GM23338 (cell line): ENCODE data around the gene FAM168A. TPM values are rescaled to one million over a fixed set of nuclear protein-coding genes. Genes with fewer than 3 reads are reported as not detected.
A peak's percentile ranks its signal among the peaks of the same experiment; 100 is the strongest.

Experiments used
- ATAC-seq: fragments of 200-7000 bp; cut with Tn5 transposase; 3 replicates; pipeline ENCODE4 v1.9.1; 2020
- DNase-seq: peaks from one replicate; pipeline ENCODE4 v3.0.0-alpha.2; 2015; ENCODE audit warnings: low spot score
- H2AFZ ChIP-seq: fragments of 200-600 bp; sonication (generic); 2 replicates; pipeline ENCODE4 v1.8.0; 2016; ENCODE audit warnings: antibody characterized with exemption, mild to moderate bottlenecking, moderate library complexity
- H3F3A ChIP-seq: fragments of 200-600 bp; sonication (generic); replicated peaks from 2 replicates; pipeline ENCODE4 v1.8.0; 2017; ENCODE audit warnings: antibody characterized with exemption, mixed run types, low read depth
- H3K27ac ChIP-seq: fragments of 200-600 bp; sonication (generic); 2 replicates; pipeline ENCODE4 v1.6.1; 2016; ENCODE audit warnings: low read depth
- H3K27me3 ChIP-seq: fragments of 200-600 bp; sonication (generic); 2 replicates; pipeline ENCODE4 v1.8.0; 2016; ENCODE audit warnings: mild to moderate bottlenecking, mixed run types, moderate library complexity; ENCODE audit not compliant: insufficient read depth
- H3K36me3 ChIP-seq: fragments of 200-600 bp; sonication (generic); 2 replicates; pipeline ENCODE4 v1.8.0; 2016; ENCODE audit warnings: mild to moderate bottlenecking; ENCODE audit not compliant: insufficient read depth
- H3K4me1 ChIP-seq: fragments of 200-600 bp; sonication (generic); 2 replicates; pipeline ENCODE4 v1.8.0; 2016; ENCODE audit warnings: mild to moderate bottlenecking, moderate library complexity; ENCODE audit not compliant: insufficient read depth
- H3K4me2 ChIP-seq: fragments of 200-600 bp; sonication (generic); 2 replicates; pipeline ENCODE4 v1.7.1; 2017; ENCODE audit warnings: mixed run types
- H3K4me3 ChIP-seq: fragments of 200-600 bp; sonication (generic); 2 replicates; pipeline ENCODE4 v1.6.1; 2016; ENCODE audit warnings: mixed run types
- H3K79me2 ChIP-seq: fragments of 200-600 bp; sonication (generic); replicated peaks from 2 replicates; pipeline ENCODE4 v1.8.0; 2017; ENCODE audit warnings: mild to moderate bottlenecking; ENCODE audit not compliant: insufficient read depth
- H3K9me2 ChIP-seq: fragments of 200-600 bp; sonication (generic); 2 replicates; pipeline ENCODE4 v1.8.0; 2017; ENCODE audit not compliant: insufficient read depth
- H4K20me1 ChIP-seq: fragments of 200-600 bp; sonication (generic); replicated peaks from 2 replicates; pipeline ENCODE4 v1.8.0; 2017; ENCODE audit warnings: mild to moderate bottlenecking; ENCODE audit not compliant: insufficient read depth
- H3K27ac Mint-ChIP-seq: 2 replicates; pipeline ENCODE4 v1.8.0; 2020; ENCODE audit warnings: inconsistent platforms, mild to moderate bottlenecking, moderate library complexity, mixed read lengths
- H3K27me3 Mint-ChIP-seq: 3 replicates; pipeline ENCODE4 v1.8.0; 2022; ENCODE audit warnings: low read depth, mild to moderate bottlenecking, moderate library complexity, mixed read lengths, inconsistent platforms; ENCODE audit not compliant: insufficient read depth, poor library complexity
- H3K36me3 Mint-ChIP-seq: 3 replicates; pipeline ENCODE4 v1.8.0; 2021; ENCODE audit warnings: low read depth, mild to moderate bottlenecking, inconsistent platforms, moderate library complexity, mixed read lengths
- H3K4me1 Mint-ChIP-seq: 3 replicates; pipeline ENCODE4 v1.8.0; 2020; ENCODE audit warnings: mild to moderate bottlenecking, inconsistent platforms, mixed read lengths
- H3K4me3 Mint-ChIP-seq: 3 replicates; pipeline ENCODE4 v1.8.0; 2021; ENCODE audit warnings: moderate library complexity, mild to moderate bottlenecking, inconsistent platforms, mixed read lengths
- H3K9me3 Mint-ChIP-seq: 3 replicates; pipeline ENCODE4 v1.8.0; 2020; ENCODE audit warnings: moderate library complexity, mild to moderate bottlenecking, inconsistent platforms, mixed read lengths
- CREB1 ChIP-seq: fragments of 250-450 bp; sonication (Bioruptor Pico); IDR thresholded peaks from 2 replicates; pipeline ENCODE4 v1.5.0; 2020; ENCODE audit warnings: low read depth, mild to moderate bottlenecking, moderate library complexity
- EZH2 ChIP-seq: fragments of 200-600 bp; sonication (generic); IDR thresholded peaks from one replicate; pipeline ENCODE4 v1.8.0; 2017; ENCODE audit warnings: antibody characterized with exemption, mild to moderate bottlenecking, low read depth; ENCODE audit not compliant: unreplicated experiment
- NANOG ChIP-seq: IDR thresholded peaks from 2 replicates; pipeline ENCODE4 v1.6.1; 2016; ENCODE audit warnings: antibody characterized with exemption, borderline replicate concordance
- ZNF114 ChIP-seq: fragments of 250-450 bp; sonication (Bioruptor Pico); IDR thresholded peaks from 2 replicates; pipeline ENCODE4 v1.5.0; 2020; ENCODE audit warnings: mild to moderate bottlenecking, moderate library complexity
- ZNF331 ChIP-seq: fragments of 250-450 bp; sonication (Bioruptor Pico); IDR thresholded peaks from 2 replicates; pipeline ENCODE4 v1.5.0; 2020; ENCODE audit warnings: low read depth, mild to moderate bottlenecking, moderate library complexity
- polyA plus RNA-seq: library from polyadenylated mRNA; unstranded; fragments of >200 nt; fragmentation: Nextera tagmentation; extraction: Ambion mirVana; gene quantifications from 2 replicates; pipeline ENCODE4 v1.2.1, GENCODE V29; 2016
- total RNA-seq: library from RNA; depleted of rRNA; stranded (reverse); fragments of >200 nt; shearing (Covaris generic); gene quantifications from 2 replicates; pipeline ENCODE4 v1.2.3, GENCODE V29; 2014
- TF ChIP-seq, protein P1 (sequence below), 2 experiments: fragments of 200-600 bp in 1 of 2; sonication (generic) in 1 of 2; conservative IDR thresholded peaks; 2 replicates each; pipeline versions ENCODE4 v1.5.1 to v1.6.1; 2016 to 2017; ENCODE audit warnings: antibody characterized with exemption in 2 of 2, low read depth in 2 of 2, mild to moderate bottlenecking in 2 of 2, moderate library complexity in 1 of 2
- TF ChIP-seq, protein P2 (sequence below): IDR thresholded peaks from one replicate; pipeline ENCODE4 v1.6.1; 2018; ENCODE audit warnings: antibody characterized with exemption; ENCODE audit not compliant: unreplicated experiment

Gene FAM168A
- total and polyA plus RNA-seq, 2 experiments from 2014 or later, result 8.0 to 20.3 TPM

DNA sequence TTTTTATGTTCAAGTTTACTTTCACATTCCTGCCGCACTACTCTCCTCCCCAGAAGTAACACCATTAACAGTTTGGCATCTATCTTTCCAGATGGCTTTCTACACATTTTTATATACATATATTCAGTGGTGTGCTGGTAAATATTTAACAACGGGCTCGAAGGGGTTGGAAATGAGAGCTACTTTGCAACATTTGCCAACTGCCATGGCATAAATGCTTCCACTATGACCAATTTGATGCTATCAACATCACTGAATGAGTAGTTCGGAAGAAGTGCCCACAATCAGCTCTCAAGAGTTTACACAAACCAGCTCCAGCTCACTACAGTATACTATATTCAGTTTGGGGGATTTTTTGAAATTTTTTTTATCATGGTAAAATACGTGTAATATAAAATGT lies 166.5 kb downstream of the FAM168A start (continued):
- TF ChIP-seq, protein P1, sequence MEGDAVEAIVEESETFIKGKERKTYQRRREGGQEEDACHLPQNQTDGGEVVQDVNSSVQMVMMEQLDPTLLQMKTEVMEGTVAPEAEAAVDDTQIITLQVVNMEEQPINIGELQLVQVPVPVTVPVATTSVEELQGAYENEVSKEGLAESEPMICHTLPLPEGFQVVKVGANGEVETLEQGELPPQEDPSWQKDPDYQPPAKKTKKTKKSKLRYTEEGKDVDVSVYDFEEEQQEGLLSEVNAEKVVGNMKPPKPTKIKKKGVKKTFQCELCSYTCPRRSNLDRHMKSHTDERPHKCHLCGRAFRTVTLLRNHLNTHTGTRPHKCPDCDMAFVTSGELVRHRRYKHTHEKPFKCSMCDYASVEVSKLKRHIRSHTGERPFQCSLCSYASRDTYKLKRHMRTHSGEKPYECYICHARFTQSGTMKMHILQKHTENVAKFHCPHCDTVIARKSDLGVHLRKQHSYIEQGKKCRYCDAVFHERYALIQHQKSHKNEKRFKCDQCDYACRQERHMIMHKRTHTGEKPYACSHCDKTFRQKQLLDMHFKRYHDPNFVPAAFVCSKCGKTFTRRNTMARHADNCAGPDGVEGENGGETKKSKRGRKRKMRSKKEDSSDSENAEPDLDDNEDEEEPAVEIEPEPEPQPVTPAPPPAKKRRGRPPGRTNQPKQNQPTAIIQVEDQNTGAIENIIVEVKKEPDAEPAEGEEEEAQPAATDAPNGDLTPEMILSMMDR (conservative IDR thresholded peaks at IDR 0.05; ENCODE audit: low read depth in 2 of 2), result no peak
- no peak for TF ChIP-seq NANOG

GRCh38 chr11:73430326-73430725 lies 167.6 kb downstream of the FAM168A start:
- TF ChIP-seq EZH2 (no peak), CREB1 (CRISPR knock-in tag) (no peak), ZNF114 (CRISPR knock-in tag) (no peak), ZNF331 (no peak)
- TF ChIP-seq, protein P1 (conservative IDR thresholded peaks at IDR 0.05; ENCODE audit: low read depth in 2 of 2), result no peak
- TF ChIP-seq, protein P2, sequence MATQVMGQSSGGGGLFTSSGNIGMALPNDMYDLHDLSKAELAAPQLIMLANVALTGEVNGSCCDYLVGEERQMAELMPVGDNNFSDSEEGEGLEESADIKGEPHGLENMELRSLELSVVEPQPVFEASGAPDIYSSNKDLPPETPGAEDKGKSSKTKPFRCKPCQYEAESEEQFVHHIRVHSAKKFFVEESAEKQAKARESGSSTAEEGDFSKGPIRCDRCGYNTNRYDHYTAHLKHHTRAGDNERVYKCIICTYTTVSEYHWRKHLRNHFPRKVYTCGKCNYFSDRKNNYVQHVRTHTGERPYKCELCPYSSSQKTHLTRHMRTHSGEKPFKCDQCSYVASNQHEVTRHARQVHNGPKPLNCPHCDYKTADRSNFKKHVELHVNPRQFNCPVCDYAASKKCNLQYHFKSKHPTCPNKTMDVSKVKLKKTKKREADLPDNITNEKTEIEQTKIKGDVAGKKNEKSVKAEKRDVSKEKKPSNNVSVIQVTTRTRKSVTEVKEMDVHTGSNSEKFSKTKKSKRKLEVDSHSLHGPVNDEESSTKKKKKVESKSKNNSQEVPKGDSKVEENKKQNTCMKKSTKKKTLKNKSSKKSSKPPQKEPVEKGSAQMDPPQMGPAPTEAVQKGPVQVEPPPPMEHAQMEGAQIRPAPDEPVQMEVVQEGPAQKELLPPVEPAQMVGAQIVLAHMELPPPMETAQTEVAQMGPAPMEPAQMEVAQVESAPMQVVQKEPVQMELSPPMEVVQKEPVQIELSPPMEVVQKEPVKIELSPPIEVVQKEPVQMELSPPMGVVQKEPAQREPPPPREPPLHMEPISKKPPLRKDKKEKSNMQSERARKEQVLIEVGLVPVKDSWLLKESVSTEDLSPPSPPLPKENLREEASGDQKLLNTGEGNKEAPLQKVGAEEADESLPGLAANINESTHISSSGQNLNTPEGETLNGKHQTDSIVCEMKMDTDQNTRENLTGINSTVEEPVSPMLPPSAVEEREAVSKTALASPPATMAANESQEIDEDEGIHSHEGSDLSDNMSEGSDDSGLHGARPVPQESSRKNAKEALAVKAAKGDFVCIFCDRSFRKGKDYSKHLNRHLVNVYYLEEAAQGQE, result no peak
- no peaks in the 10 kb centered on the region for H3K4me1 ChIP-seq
- no peaks in the 10 kb centered on the region for H3K9me2 ChIP-seq
- DNase-seq (no peak), ATAC-seq (no peak)
- no peak overlapping the region for H3K27ac ChIP-seq
- no peak overlapping the region for H3K4me3 Mint-ChIP-seq
- H3K27me3 ChIP-seq, result no peaks in the 10 kb centered on the region
- H4K20me1 ChIP-seq, result no peaks in the 10 kb centered on the region; the same call in 1 of the 2 replicates
- no peaks in the 10 kb centered on the region for H3K36me3 Mint-ChIP-seq
- no peaks in the 10 kb centered on the region for H3F3A ChIP-seq
- H3K27me3 Mint-ChIP-seq, result peaks cover 1% of the 10 kb centered on the region
- H3K79me2 ChIP-seq, result no peaks in the 10 kb centered on the region
- H3K4me1 Mint-ChIP-seq, result peaks cover 3% of the 10 kb centered on the region
- H2AFZ ChIP-seq, result no peak overlapping the region
- no peak overlapping the region for H3K4me3 ChIP-seq
- no peaks in the 10 kb centered on the region for H3K9me3 Mint-ChIP-seq
- no peaks in the 10 kb centered on the region for H3K36me3 ChIP-seq
- no peak overlapping the region for H3K4me2 ChIP-seq
- peak overlapping the region; percentile 10; the same call in 1 of the 2 replicates for H3K27ac Mint-ChIP-seq
